ENCODE results near the gene TRAPPC3L. TPM values are rescaled to one million over a fixed set of nuclear protein-coding genes. Genes with fewer than 3 reads are reported as not detected.

Gene TRAPPC3L
- total and polyA plus RNA-seq, 2 of the 8 experiments (the other 6 are each of a cell fraction or from before 2014, with no cell fraction given), result not detected

- TF ChIP-seq CEBPB (IDR thresholded peaks at IDR 0.05; ENCODE audit: low read depth, low read length) (no peak), BRCA1 (IDR thresholded peaks at IDR 0.05; ENCODE audit: low read depth, low read length) (no peak), HDAC2 (IDR thresholded peaks at IDR 0.05; ENCODE audit: borderline replicate concordance in 1 of 2, low read depth in 2 of 2, low read length in 2 of 2) (no peak), CHD7 (IDR thresholded peaks at IDR 0.05; ENCODE audit: insufficient replicate concordance, low read length) (no peak), EZH2 (IDR thresholded peaks at IDR 0.05; ENCODE audit: low read depth, low read length, severe bottlenecking) (no peak), ASH2L (IDR thresholded peaks at IDR 0.05; ENCODE audit: low read length) (no peak), SIRT6 (IDR thresholded peaks at IDR 0.05; ENCODE audit: low read length) (no peak), GTF2F1 (IDR thresholded peaks at IDR 0.05; ENCODE audit: borderline replicate concordance, low read depth, low read length) (no peak), SP1 (IDR thresholded peaks at IDR 0.05; ENCODE audit: low read depth, low read length) (no peak)
Observed at GRCh38 chr6:116564921-116565872, 19.7 kb upstream of the TRAPPC3L start (continued).

Measured in H1 (cell line).